Keratinocyte (primary cell): ENCODE data around the gene DCTPP1. TPM values are rescaled to one million over a fixed set of nuclear protein-coding genes. Genes with fewer than 3 reads are reported as not detected.
A peak's percentile ranks its signal among the peaks of the same experiment; 100 is the strongest.

Experiments used
- DNase-seq: peaks from one replicate; pipeline ENCODE4 v3.0.0-alpha.2; 2011; ENCODE audit warnings: low read depth, missing footprints, low spot score
- FAIRE-seq: peaks from 2 replicates; lab custom pipeline; 2011; peaks lifted over from hg19 to GRCh38; lab: Jason Lieb, UNC
- H2AFZ ChIP-seq: 2 replicates; pipeline ENCODE4 v1.6.0; 2012; ENCODE audit warnings: low read length, control low read depth, inconsistent platforms; ENCODE audit not compliant: control insufficient read depth
- H3K27ac ChIP-seq: 2 replicates; pipeline ENCODE4 v1.5.1; 2011; ENCODE audit warnings: low read length; ENCODE audit not compliant: control insufficient read depth, insufficient read depth
- H3K27me3 ChIP-seq: 3 replicates; pipeline ENCODE4 v1.6.0; 2011; ENCODE audit warnings: low read length; ENCODE audit not compliant: control insufficient read depth, insufficient read depth; ENCODE audit errors: extremely low read depth
- H3K36me3 ChIP-seq, 2 experiments: 2 replicates in 1 of 2; 3 replicates in 1 of 2; pipeline ENCODE4 v1.5.1; 2011; ENCODE audit warnings: low read length in 2 of 2, mild to moderate bottlenecking in 1 of 2; ENCODE audit not compliant: control insufficient read depth in 2 of 2, insufficient read depth in 2 of 2; ENCODE audit errors: extremely low read depth in 1 of 2
- H3K4me1 ChIP-seq: 3 replicates; pipeline ENCODE4 v1.5.1; 2011; ENCODE audit warnings: low read length; ENCODE audit not compliant: control insufficient read depth, insufficient read depth; ENCODE audit errors: extremely low read depth
- H3K4me2 ChIP-seq: 3 replicates; pipeline ENCODE4 v1.6.0; 2011; ENCODE audit warnings: low read depth, low read length; ENCODE audit not compliant: control insufficient read depth, insufficient read depth; ENCODE audit errors: extremely low read depth
- H3K4me3 ChIP-seq, 3 experiments: fragments of 200-600 bp in 1 of 3; sonication (generic) in 1 of 3; 2 replicates in 2 of 3; 3 replicates in 1 of 3; pipeline ENCODE4 v1.5.1; 2011 to 2016; ENCODE audit warnings: low read length in 3 of 3, mild to moderate bottlenecking in 3 of 3, control low read depth in 2 of 3, inconsistent platforms in 1 of 3, low read depth in 1 of 3, mixed read lengths in 1 of 3, mixed run types in 1 of 3, moderate library complexity in 1 of 3; ENCODE audit not compliant: control insufficient read depth in 2 of 3, insufficient read depth in 2 of 3; ENCODE audit errors: extremely low read depth in 1 of 3
- H3K79me2 ChIP-seq: 2 replicates; pipeline ENCODE4 v1.6.0; 2012; ENCODE audit warnings: low read length; ENCODE audit not compliant: control insufficient read depth, insufficient read depth
- H3K9ac ChIP-seq: 3 replicates; pipeline ENCODE4 v1.6.0; 2011; ENCODE audit warnings: low read length; ENCODE audit not compliant: control insufficient read depth, insufficient read depth; ENCODE audit errors: extremely low read depth
- H3K9me1 ChIP-seq: 3 replicates; pipeline ENCODE4 v1.6.0; 2011; ENCODE audit warnings: low read length; ENCODE audit not compliant: control insufficient read depth, insufficient read depth; ENCODE audit errors: extremely low read depth
- H3K9me3 ChIP-seq: 2 replicates; pipeline ENCODE4 v1.5.1; 2012; ENCODE audit warnings: low read depth, low read length; ENCODE audit not compliant: control insufficient read depth
- H4K20me1 ChIP-seq: 3 replicates; pipeline ENCODE4 v1.6.0; 2011; ENCODE audit warnings: low read length; ENCODE audit not compliant: control insufficient read depth, insufficient read depth; ENCODE audit errors: extremely low read depth
- CTCF ChIP-seq, 3 experiments: IDR thresholded peaks in 1 of 3; conservative IDR thresholded peaks in 1 of 3; optimal IDR thresholded peaks in 1 of 3; 2 replicates in 2 of 3; 3 replicates in 1 of 3; pipeline versions ENCODE3 to v1.5.1; 2011; ENCODE audit warnings: low read length in 3 of 3, mild to moderate bottlenecking in 3 of 3, moderate library complexity in 2 of 3, control low read depth in 1 of 3, inconsistent platforms in 1 of 3; ENCODE audit not compliant: insufficient read depth in 2 of 3; ENCODE audit errors: extremely low read depth in 1 of 3
- EZH2 ChIP-seq: IDR thresholded peaks from one replicate; pipeline ENCODE4 v1.6.1; 2012; ENCODE audit warnings: inconsistent platforms, mild to moderate bottlenecking, low read length, moderate library complexity
- dilution Hi-C: fragments of 300-500 bp; cut with MboI; formaldehyde crosslinking; loops from one replicate; pipeline ENCODE4 v1.7.0; 2020; ENCODE audit warnings: low sequenced_read_pairs; ENCODE audit not compliant: extremely low pct_ligation_motif_present
- polyA plus RNA-seq, 5 experiments: library from polyadenylated mRNA; depleted of rRNA in 3 of 5; stranded (reverse) in 3 of 5; stranded (forward) in 1 of 5; unstranded in 1 of 5; fragments of >200 nt; gene quantifications; 1 replicate in 1 of 5; 2 replicates in 3 of 5; 3 replicates in 1 of 5; pipeline versions ENCODE4 v1.2.1 to v1.2.3, GENCODE V29; 2011 to 2012; ENCODE audit warnings: missing spikeins in 2 of 5, low read depth in 1 of 5, low replicate concordance in 1 of 5

DCTPP1 gene
- polyA plus RNA-seq, 1 donor (not counting 4 experiments of a cell fraction or from before 2014, with no cell fraction given) = 95.8 TPM

GRCh38 chr16:30445149-30445407 lies 15.2 kb upstream of the DCTPP1 start:
- peaks cover 13% of the 10 kb centered on the region for H3K79me2 ChIP-seq
- peak overlapping the region; percentile 80 for H3K4me2 ChIP-seq
- peaks cover 17% of the 10 kb centered on the region for H3K4me1 ChIP-seq
- H3K4me3 ChIP-seq = peak overlapping the region; percentile 80 to 94 (median 93)
- H3K27me3 ChIP-seq = no peaks in the 10 kb centered on the region
- DNase-seq = no peak
- H3K9me1 ChIP-seq = no peaks in the 10 kb centered on the region
- FAIRE-seq = no peak
- H3K27ac ChIP-seq = peak overlapping the region; percentile 89
- peak overlapping the region; percentile 90 for H2AFZ ChIP-seq
- H3K9ac ChIP-seq = peak overlapping the region; percentile 96
- TF ChIP-seq EZH2 = no peak
- no peak for TF ChIP-seq CTCF (optimal IDR thresholded peaks at IDR 0.05 in 1 of 3, IDR thresholded peaks at IDR 0.05 in 1 of 3, conservative IDR thresholded peaks at IDR 0.05 in 1 of 3; ENCODE audit: extremely low read depth in 1 of 3, insufficient read depth in 2 of 3, low read length in 3 of 3)
- no peaks in the 10 kb centered on the region for H3K9me3 ChIP-seq
- no peaks in the 10 kb centered on the region for H4K20me1 ChIP-seq
- dilution Hi-C loops = no loop called here
- peaks cover 0 to 16% of the 10 kb centered on the region in 2 experiments for H3K36me3 ChIP-seq

- H3K4me1 ChIP-seq = peaks cover 17% of the 10 kb centered on the region
- no peak for FAIRE-seq
- H3K4me2 ChIP-seq = peak overlapping the region; percentile 80
- no peaks in the 10 kb centered on the region for H3K9me1 ChIP-seq
- no peak for DNase-seq
- peak overlapping the region; percentile 80 to 94 (median 93) for H3K4me3 ChIP-seq
- no peaks in the 10 kb centered on the region for H3K27me3 ChIP-seq
- peak overlapping the region; percentile 96 for H3K9ac ChIP-seq
- H3K27ac ChIP-seq = peak overlapping the region; percentile 89
- H4K20me1 ChIP-seq = no peaks in the 10 kb centered on the region
- TF ChIP-seq CTCF (optimal IDR thresholded peaks at IDR 0.05 in 1 of 3, IDR thresholded peaks at IDR 0.05 in 1 of 3, conservative IDR thresholded peaks at IDR 0.05 in 1 of 3; ENCODE audit: extremely low read depth in 1 of 3, insufficient read depth in 2 of 3, low read length in 3 of 3) (no peak), EZH2 (no peak)
- no peaks in the 10 kb centered on the region for H3K9me3 ChIP-seq
- H3K36me3 ChIP-seq = peaks cover 0 to 16% of the 10 kb centered on the region in 2 experiments
- H2AFZ ChIP-seq = peak overlapping the region; percentile 90
- peaks cover 13% of the 10 kb centered on the region for H3K79me2 ChIP-seq
- dilution Hi-C loops = no loop called here
These were observed 14.7 kb upstream of the DCTPP1 start for GRCh38 chr16:30444231-30445148.
